HAP-1 (cell line): ENCODE results near the gene TANC1.

Experiments
- DNase-seq, 2 experiments: peaks; one replicate each; pipeline ENCODE4 v3.0.0-alpha.2; 2016 to 2020; ENCODE audit warnings: low spot score in 2 of 2
- H3K27me3 ChIP-seq: fragments of 250-450 bp; sonication (Bioruptor Pico); 2 replicates; pipeline ENCODE4 v1.5.1; 2020; ENCODE audit warnings: low read depth, mild to moderate bottlenecking, moderate library complexity
- H3K36me3 ChIP-seq: fragments of 250-450 bp; sonication (Bioruptor Pico); replicated peaks from 2 replicates; pipeline ENCODE4 v1.5.1; 2020; ENCODE audit warnings: mild to moderate bottlenecking
- H3K4me1 ChIP-seq: fragments of 250-450 bp; sonication (Bioruptor Pico); 2 replicates; pipeline ENCODE4 v1.5.1; 2020; ENCODE audit warnings: mild to moderate bottlenecking
- H3K4me3 ChIP-seq: fragments of 250-450 bp; sonication (Bioruptor Pico); 2 replicates; pipeline ENCODE4 v1.5.1; 2020; ENCODE audit warnings: mild to moderate bottlenecking, moderate library complexity
- H3K9me3 ChIP-seq: fragments of 250-450 bp; sonication (Bioruptor Pico); 2 replicates; pipeline ENCODE4 v1.5.1; 2020; ENCODE audit warnings: mild to moderate bottlenecking, moderate library complexity
- in situ Hi-C: fragments of 300-500 bp; cut with MboI; formaldehyde crosslinking; loops from 3 replicates; pipeline ENCODE4 v1.14.3; 2020; ENCODE audit warnings: low sequenced_read_pairs, inconsistent platforms, mixed read lengths

Gene TANC1

DNA sequence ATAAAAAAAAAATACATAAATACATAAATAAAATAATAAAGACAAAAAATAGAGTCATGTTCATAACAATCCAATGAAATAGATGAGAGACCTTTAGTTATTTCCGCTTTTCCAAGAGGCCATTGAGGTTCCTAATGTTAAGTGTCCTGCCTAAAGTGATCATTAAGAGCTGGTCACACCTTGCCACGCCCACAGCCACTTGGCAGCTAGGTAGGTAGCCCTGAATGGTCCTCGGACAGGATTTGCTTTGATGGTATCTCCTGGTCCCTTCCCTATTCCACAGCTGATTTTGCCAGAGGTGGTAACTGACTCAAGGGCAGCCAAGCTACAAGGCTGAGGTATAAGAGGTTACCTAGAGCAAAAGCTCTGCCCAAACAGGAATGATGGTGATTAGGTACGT is 24.5 kb upstream of the TANC1 start:
- no peaks in the 10 kb centered on the region for H3K4me1 ChIP-seq
- in situ Hi-C loops: no loop called here
- DNase-seq: no peak

DNA sequence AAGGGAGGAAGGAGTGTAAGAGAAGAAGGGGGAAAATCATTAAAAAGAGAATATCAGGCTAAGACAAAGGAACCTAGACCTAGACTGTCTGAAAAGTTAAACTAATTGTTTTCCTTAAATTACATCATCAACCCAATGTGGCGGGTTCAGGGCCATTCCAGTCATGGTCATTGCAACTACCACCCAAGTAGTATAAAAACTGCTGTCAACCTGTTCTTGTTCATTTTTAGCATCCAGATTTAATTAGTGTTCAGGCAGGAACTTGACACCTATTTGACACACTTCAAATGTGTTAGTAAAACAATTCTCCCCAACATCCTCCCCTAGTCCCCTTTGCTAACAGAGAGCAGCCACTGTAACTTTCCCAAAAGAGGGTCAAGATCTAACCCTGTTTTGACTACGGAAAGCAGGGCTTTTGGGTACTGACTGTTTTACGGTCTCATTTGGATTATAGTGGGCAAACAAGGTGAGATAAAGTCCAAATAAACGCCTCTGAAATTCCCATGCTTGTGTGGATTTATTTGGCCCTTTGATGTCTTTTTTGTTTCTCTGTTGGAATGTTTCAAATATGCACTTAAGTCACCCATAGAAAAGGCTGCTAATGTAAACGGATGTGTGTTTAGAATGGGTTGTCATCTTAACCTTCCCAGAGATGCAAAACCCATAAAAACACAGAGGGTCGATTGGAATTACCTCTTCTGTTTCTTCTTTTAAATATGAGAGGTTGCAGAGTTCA is 19.3 kb upstream of the TANC1 start:
- Histone ChIP-seq H3K9me3 (no peaks in the 10 kb centered on the region), H3K4me1 (0 out of 2 replicates have a peak, but pooled peaks cover under 1% of the 10 kb centered on the region), H3K27me3 (no peaks in the 10 kb centered on the region), H3K4me3 (no peak overlapping the region), H3K36me3 (no peaks in the 10 kb centered on the region)
- no peak for DNase-seq
- in situ Hi-C loops: no loop called here

More for the DNA sequence above, 24.5 kb upstream of the TANC1 start:
- H3K27me3 ChIP-seq: no peaks in the 10 kb centered on the region
- no peak overlapping the region for H3K4me3 ChIP-seq
- no peaks in the 10 kb centered on the region for H3K36me3 ChIP-seq
- no peaks in the 10 kb centered on the region for H3K9me3 ChIP-seq

DNA sequence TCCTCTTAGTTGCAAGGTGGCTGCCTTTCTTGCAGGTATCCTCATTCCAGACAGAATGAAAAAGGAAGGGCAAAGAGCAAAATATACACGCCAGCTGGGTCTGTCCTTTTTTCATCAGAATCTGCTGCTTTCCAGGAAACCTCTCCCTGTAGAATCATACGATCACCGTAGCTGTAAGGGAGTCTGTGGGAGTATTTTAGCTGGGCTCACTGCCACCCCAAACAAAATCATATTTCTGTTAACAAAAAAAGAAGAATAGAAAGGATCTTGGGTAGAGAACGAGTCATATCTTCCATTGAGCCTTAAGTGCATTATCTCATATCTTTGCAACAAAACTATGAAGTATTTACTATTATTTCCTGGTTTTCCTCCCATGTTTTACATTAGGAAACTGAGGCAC is 15.0 kb upstream of the TANC1 start:
- no peaks in the 10 kb centered on the region for H3K36me3 ChIP-seq
- in situ Hi-C loops: no loop called here
- H3K9me3 ChIP-seq: no peaks in the 10 kb centered on the region
- DNase-seq: no peak
- H3K27me3 ChIP-seq: no peaks in the 10 kb centered on the region
- 0 out of 2 replicates have a peak, but pooled peaks cover 2% of the 10 kb centered on the region for H3K4me1 ChIP-seq
- no peak overlapping the region for H3K4me3 ChIP-seq

DNA sequence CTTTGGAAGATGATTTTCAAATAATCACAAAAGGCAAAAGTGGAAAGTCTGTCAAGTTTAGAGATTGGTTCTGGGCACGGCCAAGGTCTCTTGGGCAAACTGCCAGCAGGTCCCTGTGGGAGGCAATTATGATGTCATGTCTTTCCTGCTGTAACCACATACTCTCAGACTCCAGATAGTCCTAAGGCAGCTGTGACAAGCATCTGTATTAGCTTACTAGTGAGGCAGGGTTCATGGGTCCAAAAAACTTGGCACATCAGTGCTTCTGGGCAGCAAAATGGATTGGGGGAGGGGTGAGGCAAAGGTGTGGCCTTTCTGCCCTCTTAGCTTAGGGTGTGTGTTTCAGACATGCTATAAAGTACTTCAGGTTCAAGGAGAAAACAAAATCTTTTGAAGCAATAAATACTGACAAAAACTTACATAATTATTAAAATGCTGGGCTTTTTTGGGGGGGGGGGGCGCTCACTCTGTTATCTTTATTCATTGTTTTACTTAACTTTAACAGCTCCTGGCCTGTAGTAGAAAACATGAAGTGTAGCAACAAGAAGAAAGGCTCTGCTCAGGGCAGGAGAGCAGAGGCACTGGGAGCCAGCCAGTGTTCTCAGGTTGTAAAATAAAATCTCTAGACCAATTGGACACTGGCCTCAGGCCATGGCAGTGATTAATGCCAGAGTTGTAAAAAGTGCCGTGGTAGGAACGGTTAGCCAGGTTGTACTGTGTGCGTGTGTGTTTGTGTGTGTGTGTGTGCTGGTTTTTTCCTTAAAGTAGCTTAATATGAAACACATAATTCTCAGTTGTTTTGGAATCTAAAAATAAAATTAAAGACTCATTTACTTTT is 14.3 kb upstream of the TANC1 start:
- Histone ChIP-seq H3K9me3 (no peaks in the 10 kb centered on the region), H3K4me1 (0 out of 2 replicates have a peak, but pooled peaks cover 2% of the 10 kb centered on the region), H3K4me3 (no peak overlapping the region), H3K36me3 (no peaks in the 10 kb centered on the region), H3K27me3 (no peaks in the 10 kb centered on the region)
- DNase-seq: peak in 1 of 2 experiments; percentile 57
- in situ Hi-C loops: no loop called here

DNA sequence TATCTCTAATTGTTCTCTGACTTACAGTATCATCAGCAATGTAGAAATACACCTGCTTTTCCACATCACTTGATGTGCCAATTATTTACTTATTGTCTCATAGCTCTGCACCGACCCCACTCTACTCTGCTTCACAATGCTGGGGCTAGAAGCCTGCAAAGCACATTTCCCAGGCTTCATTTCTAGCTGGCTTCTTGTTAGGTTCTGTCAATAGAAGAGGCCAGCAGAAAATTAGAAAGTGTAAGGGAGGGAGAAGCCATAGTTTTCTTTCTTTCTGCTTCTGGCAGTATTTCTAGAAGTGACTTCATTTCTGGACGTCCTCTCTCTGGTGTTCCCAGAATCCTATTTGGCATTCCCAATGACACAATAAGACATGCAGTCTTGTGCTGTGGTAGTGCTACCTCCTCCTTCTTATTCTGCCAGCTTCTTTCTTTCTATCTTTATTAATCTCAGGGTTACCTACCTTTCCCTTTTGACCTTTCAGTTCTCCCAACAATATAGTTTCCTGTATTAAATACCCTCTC is 12.5 kb upstream of the TANC1 start:
- no peaks in the 10 kb centered on the region for H3K36me3 ChIP-seq
- in situ Hi-C loops: no loop called here
- H3K4me1 ChIP-seq: 0 out of 2 replicates have a peak, but pooled peaks cover 2% of the 10 kb centered on the region
- H3K27me3 ChIP-seq: no peaks in the 10 kb centered on the region
- no peak for DNase-seq
- no peaks in the 10 kb centered on the region for H3K9me3 ChIP-seq
- no peak overlapping the region for H3K4me3 ChIP-seq

DNA sequence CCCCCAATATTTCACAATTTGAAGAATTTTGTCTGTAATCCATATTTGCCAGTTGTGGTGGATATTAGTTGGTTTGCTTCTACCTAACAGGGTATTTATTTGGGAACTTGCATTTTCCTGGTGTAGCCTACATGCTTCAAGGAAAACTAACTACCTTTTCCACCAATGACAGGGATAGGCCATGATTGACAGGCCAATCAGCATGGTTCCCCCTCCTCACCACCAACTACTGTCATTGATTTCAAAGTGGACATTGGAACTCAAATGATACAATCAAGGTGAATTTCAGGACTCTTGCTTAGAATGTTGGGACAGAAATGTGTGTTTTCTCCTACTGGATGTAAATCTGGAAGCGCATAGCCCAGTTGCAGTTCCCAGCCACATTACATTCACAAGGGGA is 10.1 kb upstream of the TANC1 start:
- no peaks in the 10 kb centered on the region for H3K9me3 ChIP-seq
- H3K4me3 ChIP-seq: no peak overlapping the region
- no peak for DNase-seq
- in situ Hi-C loops: no loop called here
- no peaks in the 10 kb centered on the region for H3K27me3 ChIP-seq
- no peaks in the 10 kb centered on the region for H3K36me3 ChIP-seq
- 0 out of 2 replicates have a peak, but pooled peaks cover 2% of the 10 kb centered on the region for H3K4me1 ChIP-seq

DNA sequence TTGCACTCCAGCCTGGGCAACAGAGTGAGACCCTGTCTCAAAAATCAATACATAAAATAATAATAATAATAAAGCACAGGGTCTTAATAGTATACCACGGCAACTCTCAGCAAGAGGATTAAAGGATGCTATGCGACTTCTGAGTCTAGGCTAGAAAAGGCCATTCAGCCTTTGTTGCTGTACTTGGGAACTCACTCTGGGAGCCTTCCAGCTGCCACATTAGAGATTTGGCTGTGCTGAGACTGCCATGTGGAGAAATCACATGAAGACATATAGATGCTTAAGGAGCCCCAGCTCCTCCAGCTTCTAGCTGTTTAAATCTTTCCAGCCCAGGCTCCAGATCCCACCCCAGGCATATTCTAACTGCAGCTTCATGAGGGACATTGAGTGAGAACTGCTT is 8.2 kb upstream of the TANC1 start:
- in situ Hi-C loops: no loop called here
- H3K4me3 ChIP-seq: no peak overlapping the region
- no peak for DNase-seq
- no peaks in the 10 kb centered on the region for H3K4me1 ChIP-seq
- H3K27me3 ChIP-seq: peaks cover 5% of the 10 kb centered on the region
- no peaks in the 10 kb centered on the region for H3K9me3 ChIP-seq
- H3K36me3 ChIP-seq: no peaks in the 10 kb centered on the region

DNA sequence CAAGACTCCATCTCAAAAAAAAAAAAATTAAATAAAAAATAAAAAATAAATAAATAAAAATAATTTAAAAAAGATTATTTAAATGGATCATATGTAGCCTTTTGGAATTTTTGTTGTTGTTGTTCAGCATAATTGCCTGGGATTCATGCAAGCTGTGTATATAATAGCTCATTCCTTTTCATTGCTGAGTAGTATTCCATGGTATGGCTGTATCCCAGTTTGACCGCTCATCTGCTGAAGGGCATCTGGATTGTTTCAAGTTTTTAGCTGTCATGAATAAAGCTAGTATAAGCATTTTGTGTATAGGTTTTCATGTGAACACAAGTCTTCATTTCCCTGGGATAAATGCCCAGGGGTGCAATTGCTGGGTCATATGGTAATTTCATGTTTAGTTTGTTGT is 6.4 kb upstream of the TANC1 start:
- Histone ChIP-seq H3K36me3 (no peaks in the 10 kb centered on the region), H3K4me1 (peaks cover 1% of the 10 kb centered on the region; the same call in 1 of the 2 replicates), H3K9me3 (no peaks in the 10 kb centered on the region), H3K27me3 (peaks cover 5% of the 10 kb centered on the region), H3K4me3 (no peak overlapping the region)
- in situ Hi-C loops: no loop called here
- no peak for DNase-seq

DNA sequence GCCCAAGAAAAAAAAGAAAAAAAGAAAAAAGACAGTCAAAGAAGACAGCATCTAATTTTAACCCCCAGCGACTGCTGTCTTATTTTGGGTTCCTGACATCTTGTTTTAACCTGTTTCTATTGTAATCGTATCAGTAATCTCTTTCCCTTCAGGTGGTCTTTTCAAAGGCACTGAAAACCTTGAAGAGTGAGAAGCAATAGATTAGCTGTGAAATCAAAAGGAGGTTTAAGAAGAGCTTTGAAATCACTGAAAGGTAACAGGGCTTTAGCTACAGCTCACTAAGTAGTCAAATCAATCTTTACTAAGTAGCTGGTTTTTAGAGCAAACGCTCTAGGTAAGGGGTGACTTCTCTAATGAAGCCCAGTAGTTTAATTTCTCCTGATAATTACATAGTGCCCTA is 5.4 kb upstream of the TANC1 start:
- Histone ChIP-seq H3K4me1 (peaks cover 11% of the 10 kb centered on the region), H3K4me3 (no peak overlapping the region), H3K9me3 (no peaks in the 10 kb centered on the region), H3K27me3 (peaks cover 5% of the 10 kb centered on the region), H3K36me3 (no peaks in the 10 kb centered on the region)
- no peak for DNase-seq
- in situ Hi-C loops: no loop called here

DNA sequence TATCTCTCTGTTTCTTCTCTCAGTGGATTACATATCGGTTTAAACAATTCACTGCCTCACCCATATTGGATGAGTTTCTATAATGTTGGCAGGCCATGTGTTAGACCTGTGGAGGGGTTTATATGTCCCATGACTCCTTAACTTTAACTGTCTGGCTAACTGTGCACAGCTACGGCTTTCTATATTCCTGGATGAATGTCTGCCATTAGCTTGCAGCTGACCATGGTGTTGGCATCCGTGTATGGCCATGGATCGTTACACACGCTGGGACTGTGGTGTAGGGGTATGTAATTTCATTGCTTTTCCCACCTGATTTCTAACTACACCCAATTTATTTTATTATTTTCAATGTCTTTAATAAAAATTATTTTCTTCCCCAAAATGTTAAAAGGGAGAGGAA is 3.3 kb upstream of the TANC1 start:
- no peaks in the 10 kb centered on the region for H3K9me3 ChIP-seq
- no peaks in the 10 kb centered on the region for H3K36me3 ChIP-seq
- in situ Hi-C loops: no loop called here
- no peak overlapping the region for H3K4me3 ChIP-seq
- DNase-seq: no peak
- H3K27me3 ChIP-seq: peaks cover 5% of the 10 kb centered on the region
- peaks cover 12% of the 10 kb centered on the region for H3K4me1 ChIP-seq

DNA sequence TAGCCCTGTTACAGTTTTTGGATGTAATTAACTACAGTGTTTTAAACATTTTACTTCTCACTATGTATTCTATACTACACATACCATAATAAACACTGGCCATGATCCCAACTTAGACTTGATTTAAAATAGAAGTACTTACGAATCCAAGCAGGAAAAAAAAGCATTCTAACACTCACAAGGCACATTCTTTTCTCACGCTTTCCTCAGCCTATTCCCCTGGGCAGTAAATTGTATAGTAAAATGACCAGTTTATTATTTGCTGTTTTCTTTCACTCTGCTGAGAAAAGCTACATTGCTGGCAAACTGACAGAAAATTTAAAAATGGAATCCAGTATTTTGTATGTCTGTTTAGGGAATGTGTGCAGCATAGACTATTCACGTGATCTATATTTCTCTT is 2.8 kb upstream of the TANC1 start:
- H3K4me1 ChIP-seq: peaks cover 16% of the 10 kb centered on the region
- DNase-seq: no peak
- in situ Hi-C loops: no loop called here

DNA sequence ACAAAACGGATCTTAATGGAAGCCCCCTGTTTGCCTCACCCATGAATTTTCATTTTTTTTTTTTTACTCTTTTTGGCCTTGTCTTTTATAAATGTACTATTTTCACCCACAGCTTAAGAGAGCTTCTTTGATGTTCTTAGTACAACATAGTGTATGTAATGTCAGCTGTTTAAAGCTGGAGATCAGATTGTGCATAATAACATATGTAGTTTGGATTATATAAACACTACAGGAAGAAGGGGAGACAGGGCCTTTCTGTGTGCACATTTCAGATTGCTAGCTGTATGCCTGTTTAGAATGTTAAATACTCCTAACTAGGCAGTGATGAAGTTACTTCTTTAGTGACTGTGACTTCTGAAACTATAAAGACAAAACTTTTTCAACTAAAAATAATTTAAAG is 2.1 kb upstream of the TANC1 start:
- peaks cover 23% of the 10 kb centered on the region for H3K4me1 ChIP-seq
- no peaks in the 10 kb centered on the region for H3K36me3 ChIP-seq
- no peak for DNase-seq
- H3K4me3 ChIP-seq: no peak overlapping the region
- in situ Hi-C loops: no loop called here
- peaks cover 5% of the 10 kb centered on the region for H3K27me3 ChIP-seq
- H3K9me3 ChIP-seq: no peaks in the 10 kb centered on the region

More for the DNA sequence above, 2.8 kb upstream of the TANC1 start:
- Histone ChIP-seq H3K36me3 (no peaks in the 10 kb centered on the region), H3K4me3 (no peak overlapping the region), H3K9me3 (no peaks in the 10 kb centered on the region), H3K27me3 (peaks cover 5% of the 10 kb centered on the region)

DNA sequence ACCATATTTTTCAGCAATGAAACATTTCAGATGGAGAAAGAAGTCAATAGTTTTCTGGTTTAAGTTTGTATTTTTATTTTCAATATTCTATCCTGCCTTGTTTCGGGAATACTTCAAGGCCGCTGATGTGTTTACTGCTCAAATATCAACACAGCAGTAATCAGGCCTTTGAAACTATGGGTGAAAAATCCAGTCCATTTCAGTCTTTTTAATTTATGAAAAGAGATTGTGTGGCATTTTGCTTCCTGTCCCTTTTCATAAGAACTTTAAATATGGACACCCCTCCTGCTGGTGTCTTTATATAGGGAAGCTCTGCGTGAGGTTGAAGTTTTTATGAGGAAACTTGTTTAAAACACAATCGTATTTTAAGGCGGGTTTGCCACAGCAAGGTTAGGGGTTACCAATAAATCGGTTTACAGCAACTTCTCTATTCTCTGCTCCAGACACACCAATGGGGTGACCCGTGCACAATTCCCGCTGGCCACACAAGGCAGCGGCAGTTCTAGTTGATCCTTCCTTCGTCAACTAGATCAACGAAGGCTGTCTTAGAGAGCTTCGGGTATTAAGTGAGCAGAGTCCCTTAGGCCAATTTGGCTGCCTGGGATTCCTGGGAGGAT is 1.2 kb upstream of the TANC1 start:
- Histone ChIP-seq H3K27me3 (peaks cover 5% of the 10 kb centered on the region), H3K36me3 (no peaks in the 10 kb centered on the region), H3K4me1 (peaks cover 31% of the 10 kb centered on the region), H3K4me3 (peak overlapping the region; percentile 67), H3K9me3 (no peaks in the 10 kb centered on the region)
- DNase-seq: peak; percentile 64 to 75
- in situ Hi-C loops: no loop called here
